Kidney epithelial cell (primary cell): ENCODE data around the gene C1orf198. TPM values are rescaled to one million over a fixed set of nuclear protein-coding genes. Genes with fewer than 3 reads are reported as not detected.

Source experiments
- DNase-seq: peaks from one replicate; pipeline ENCODE4 v3.0.0-alpha.2; 2010; ENCODE audit warnings: low read depth
- H3K27me3 ChIP-seq: 2 replicates; pipeline ENCODE4 v1.6.0; 2011; ENCODE audit warnings: low read length; ENCODE audit not compliant: control insufficient read depth, insufficient read depth
- H3K36me3 ChIP-seq: 2 replicates; pipeline ENCODE4 v1.5.1; 2011; ENCODE audit warnings: low read length; ENCODE audit not compliant: control insufficient read depth, insufficient read depth
- H3K4me3 ChIP-seq: 2 replicates; pipeline ENCODE4 v1.5.1; 2011; ENCODE audit warnings: low read depth, mild to moderate bottlenecking, control low read depth, low read length
- total RNA-seq: library from RNA; depleted of rRNA; stranded (reverse); fragments of >200 nt; gene quantifications from 2 replicates; pipeline ENCODE4 v1.2.3, GENCODE V29; 2015
- TF ChIP-seq, protein P1 (sequence below): IDR thresholded peaks from 2 replicates; pipeline ENCODE4 v1.5.1; 2011; ENCODE audit warnings: mild to moderate bottlenecking, moderate library complexity, low read length, control low read depth, inconsistent platforms; ENCODE audit not compliant: insufficient read depth, poor library complexity, severe bottlenecking

The C1orf198 gene
- total RNA-seq, 1 donor from 2014 or later: 68.6 TPM

DNA sequence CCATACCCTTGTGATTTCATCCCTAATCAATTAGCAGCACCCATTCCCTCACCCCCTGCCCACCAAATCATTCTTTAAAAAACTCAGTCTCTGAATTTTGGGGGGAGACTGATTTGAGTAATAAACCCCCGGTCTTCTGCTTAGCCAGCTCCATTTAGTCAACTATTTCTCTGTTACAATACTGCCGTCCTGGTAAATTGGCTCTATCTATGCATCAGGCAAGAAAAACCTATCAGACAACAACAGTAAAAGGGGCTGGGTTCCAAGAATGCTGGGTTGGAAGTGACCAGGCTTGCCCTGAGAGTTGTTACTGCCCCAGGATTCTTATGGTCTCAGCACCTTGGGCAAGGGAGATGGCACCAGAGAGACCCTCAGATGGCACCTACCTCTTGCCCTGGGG, 16.3 kb upstream of the C1orf198 start:
- Histone ChIP-seq H3K27me3 (peaks cover 14% of the 10 kb centered on the region), H3K36me3 (no peaks in the 10 kb centered on the region), H3K4me3 (no peak overlapping the region)
- no peak for DNase-seq
- TF ChIP-seq, protein P1, sequence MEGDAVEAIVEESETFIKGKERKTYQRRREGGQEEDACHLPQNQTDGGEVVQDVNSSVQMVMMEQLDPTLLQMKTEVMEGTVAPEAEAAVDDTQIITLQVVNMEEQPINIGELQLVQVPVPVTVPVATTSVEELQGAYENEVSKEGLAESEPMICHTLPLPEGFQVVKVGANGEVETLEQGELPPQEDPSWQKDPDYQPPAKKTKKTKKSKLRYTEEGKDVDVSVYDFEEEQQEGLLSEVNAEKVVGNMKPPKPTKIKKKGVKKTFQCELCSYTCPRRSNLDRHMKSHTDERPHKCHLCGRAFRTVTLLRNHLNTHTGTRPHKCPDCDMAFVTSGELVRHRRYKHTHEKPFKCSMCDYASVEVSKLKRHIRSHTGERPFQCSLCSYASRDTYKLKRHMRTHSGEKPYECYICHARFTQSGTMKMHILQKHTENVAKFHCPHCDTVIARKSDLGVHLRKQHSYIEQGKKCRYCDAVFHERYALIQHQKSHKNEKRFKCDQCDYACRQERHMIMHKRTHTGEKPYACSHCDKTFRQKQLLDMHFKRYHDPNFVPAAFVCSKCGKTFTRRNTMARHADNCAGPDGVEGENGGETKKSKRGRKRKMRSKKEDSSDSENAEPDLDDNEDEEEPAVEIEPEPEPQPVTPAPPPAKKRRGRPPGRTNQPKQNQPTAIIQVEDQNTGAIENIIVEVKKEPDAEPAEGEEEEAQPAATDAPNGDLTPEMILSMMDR: no peak

DNA sequence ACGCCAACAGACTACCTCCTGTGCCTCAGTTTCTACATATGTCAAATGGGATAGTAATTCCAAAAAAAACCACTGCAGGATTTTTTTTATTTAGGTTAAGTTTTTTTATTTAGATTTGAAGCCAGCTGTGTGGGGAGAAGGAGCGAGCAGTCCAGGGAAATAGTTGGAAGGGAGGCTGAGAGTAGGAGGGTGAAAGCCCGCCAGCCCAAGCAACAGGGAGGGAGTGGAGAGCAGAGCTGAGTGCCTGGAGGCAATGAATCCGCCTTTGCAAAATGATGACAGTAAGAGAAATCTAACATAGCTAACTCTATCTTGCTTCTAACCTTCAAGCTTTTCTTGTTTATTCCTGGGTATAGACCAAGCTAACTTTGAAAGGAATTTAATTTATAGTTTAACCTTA, 15.6 kb upstream of the C1orf198 start:
- Histone ChIP-seq H3K36me3 (no peaks in the 10 kb centered on the region), H3K27me3 (peaks cover 15% of the 10 kb centered on the region), H3K4me3 (no peak overlapping the region)
- no peak for DNase-seq
- TF ChIP-seq, protein P1: no peak

DNA sequence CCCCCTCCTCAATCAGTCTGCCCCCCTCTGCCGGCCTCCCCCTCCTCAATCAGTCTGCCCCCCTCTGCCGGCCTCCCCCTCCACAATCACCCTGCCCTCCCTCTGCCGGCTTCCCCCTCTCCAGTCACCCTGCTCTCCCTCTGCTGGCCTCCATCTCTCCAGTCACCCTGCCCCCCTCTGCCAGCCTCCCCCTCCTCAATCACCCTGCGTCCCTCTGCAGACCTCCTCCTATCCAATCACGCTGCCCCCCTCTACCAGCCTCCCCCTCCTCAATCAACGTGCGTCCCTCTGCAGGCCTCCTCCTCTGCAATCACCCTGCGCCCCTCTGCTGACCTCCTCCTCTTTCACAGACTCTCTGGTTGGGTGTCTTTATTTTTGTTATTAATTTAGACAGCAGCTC, 11.5 kb upstream of the C1orf198 start:
- Histone ChIP-seq H3K4me3 (no peak overlapping the region), H3K27me3 (peaks cover 18% of the 10 kb centered on the region), H3K36me3 (no peaks in the 10 kb centered on the region)
- TF ChIP-seq, protein P1: no peak
- DNase-seq: no peak

GRCh38 chr1:230878591-230878990, 10.3 kb upstream of the C1orf198 start:
- Histone ChIP-seq H3K4me3 (no peak overlapping the region), H3K36me3 (no peaks in the 10 kb centered on the region), H3K27me3 (peaks cover 16% of the 10 kb centered on the region)
- TF ChIP-seq, protein P1: no peak
- DNase-seq: no peak

DNA sequence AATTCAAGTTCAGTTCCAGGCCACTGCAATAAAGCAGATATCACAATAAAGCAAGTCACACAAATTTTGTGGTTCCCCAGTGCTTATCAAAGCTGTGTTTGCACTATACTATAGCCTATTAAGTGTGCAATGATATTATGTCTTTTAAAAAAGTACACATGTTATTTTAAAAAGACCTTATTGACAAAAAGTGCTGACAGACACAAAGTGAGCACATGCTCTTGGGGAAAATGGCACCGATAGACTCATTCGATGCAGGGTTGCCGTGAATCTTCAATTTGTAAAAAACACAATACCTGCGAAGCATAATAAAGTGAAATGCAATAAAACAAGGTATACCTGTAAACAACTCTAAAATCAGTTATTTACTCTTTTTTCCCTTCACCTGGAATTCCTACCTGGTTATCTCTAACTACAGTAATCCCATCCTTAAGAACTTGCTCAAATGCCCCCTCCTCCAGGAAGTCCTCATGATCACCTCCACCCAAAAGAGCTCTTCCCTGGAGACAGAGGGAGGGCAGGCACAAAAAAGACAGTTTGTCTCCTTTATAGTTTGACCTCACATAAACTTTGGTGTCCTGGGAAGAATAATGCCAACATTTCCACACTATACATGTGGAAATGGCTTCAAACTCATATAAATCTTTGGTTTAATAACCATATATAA, 9.7 kb upstream of the C1orf198 start:
- TF ChIP-seq, protein P1: no peak
- Histone ChIP-seq H3K36me3 (no peaks in the 10 kb centered on the region), H3K4me3 (no peak overlapping the region), H3K27me3 (peaks cover 16% of the 10 kb centered on the region)
- no peak for DNase-seq
